Fibroblast of lung (primary cell): ENCODE results near the gene SYCE3.
A peak's percentile ranks its signal among the peaks of the same experiment; 100 is the strongest.

Experiments used
- EZH2 ChIP-seq: IDR thresholded peaks from 2 replicates; pipeline ENCODE4 v1.5.1; 2012; ENCODE audit warnings: low read length, control low read depth, mild to moderate bottlenecking; ENCODE audit errors: missing control alignments
- TF ChIP-seq, protein P1 (sequence below), 2 donors: IDR thresholded peaks in 1 of 2; conservative IDR thresholded peaks in 1 of 2; 1 replicate in 1 of 2; 2 replicates in 1 of 2; pipeline ENCODE4 v1.5.1; 2011 to 2012; ENCODE audit warnings: low read length in 2 of 2, control low read depth in 1 of 2, inconsistent platforms in 1 of 2, low read depth in 1 of 2, mild to moderate bottlenecking in 1 of 2

DNA sequence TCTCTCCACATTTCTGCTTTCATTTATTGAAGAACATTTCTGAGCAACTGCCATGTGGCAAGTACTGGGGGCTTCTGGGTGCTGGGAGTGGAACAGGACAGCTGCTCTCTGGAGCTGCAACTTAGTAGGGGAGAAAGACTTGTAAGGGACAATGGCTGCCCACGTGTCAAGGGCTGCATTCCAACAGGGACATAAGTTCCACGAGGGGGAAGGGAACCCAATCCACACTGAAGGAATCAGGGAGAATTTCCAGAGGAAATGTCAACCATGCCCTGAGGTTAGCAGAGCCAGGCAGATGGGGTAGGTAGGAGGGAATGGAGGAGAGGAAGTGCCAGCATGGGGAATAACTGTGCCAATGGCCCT, 39.6 kb upstream of the SYCE3 start:
- TF ChIP-seq, protein P1, sequence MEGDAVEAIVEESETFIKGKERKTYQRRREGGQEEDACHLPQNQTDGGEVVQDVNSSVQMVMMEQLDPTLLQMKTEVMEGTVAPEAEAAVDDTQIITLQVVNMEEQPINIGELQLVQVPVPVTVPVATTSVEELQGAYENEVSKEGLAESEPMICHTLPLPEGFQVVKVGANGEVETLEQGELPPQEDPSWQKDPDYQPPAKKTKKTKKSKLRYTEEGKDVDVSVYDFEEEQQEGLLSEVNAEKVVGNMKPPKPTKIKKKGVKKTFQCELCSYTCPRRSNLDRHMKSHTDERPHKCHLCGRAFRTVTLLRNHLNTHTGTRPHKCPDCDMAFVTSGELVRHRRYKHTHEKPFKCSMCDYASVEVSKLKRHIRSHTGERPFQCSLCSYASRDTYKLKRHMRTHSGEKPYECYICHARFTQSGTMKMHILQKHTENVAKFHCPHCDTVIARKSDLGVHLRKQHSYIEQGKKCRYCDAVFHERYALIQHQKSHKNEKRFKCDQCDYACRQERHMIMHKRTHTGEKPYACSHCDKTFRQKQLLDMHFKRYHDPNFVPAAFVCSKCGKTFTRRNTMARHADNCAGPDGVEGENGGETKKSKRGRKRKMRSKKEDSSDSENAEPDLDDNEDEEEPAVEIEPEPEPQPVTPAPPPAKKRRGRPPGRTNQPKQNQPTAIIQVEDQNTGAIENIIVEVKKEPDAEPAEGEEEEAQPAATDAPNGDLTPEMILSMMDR (conservative IDR thresholded peaks at IDR 0.05 in 1 of 2, IDR thresholded peaks at IDR 0.05 in 1 of 2; ENCODE audit: low read depth in 1 of 2, low read length in 2 of 2) = no peak
- TF ChIP-seq EZH2 = peak; percentile 32
